ENCODE data around the gene MUC4. TPM values are rescaled to one million over a fixed set of nuclear protein-coding genes. Genes with fewer than 3 reads are reported as not detected.

Gene MUC4
- total and polyA plus RNA-seq, 10 of the 15 experiments (the other 5 are each of a cell fraction or from before 2014, with no cell fraction given), result 0.02 to 0.46 (median 0.27) TPM; not detected in 4

- Histone ChIP-seq H3K4me2 (ENCODE audit: control insufficient read depth, insufficient read depth) (no peak overlapping the region), H3K4me3 (no peak overlapping the region), H3K27me3 (replicated peaks in 1 of 2; ENCODE audit: control insufficient read depth in 2 of 2, insufficient read depth in 2 of 2, low read length in 1 of 2) (no peaks in the 10 kb centered on the region), H3K36me3 (ENCODE audit: control insufficient read depth in 2 of 2, insufficient read depth in 2 of 2, low read length in 1 of 2) (no peaks in the 10 kb centered on the region), H2AFZ (ENCODE audit: control insufficient read depth, low read depth, low read length) (no peak overlapping the region), H3K9me3 (replicated peaks; ENCODE audit: control insufficient read depth, insufficient read depth, low read length) (no peaks in the 10 kb centered on the region), H3K27ac (ENCODE audit: control insufficient read depth, insufficient read depth) (no peak overlapping the region), H3K79me2 (ENCODE audit: control insufficient read depth, insufficient read depth, low read length) (no peaks in the 10 kb centered on the region), H4K20me1 (ENCODE audit: control insufficient read depth, insufficient read depth) (no peaks in the 10 kb centered on the region), H3K4me1 (ENCODE audit: control insufficient read depth, insufficient read depth, low read length) (peaks cover 3% of the 10 kb centered on the region; the same call in 1 of the 2 replicates), H3K9ac (ENCODE audit: control insufficient read depth, insufficient read depth, low read length) (no peak overlapping the region)
- intact Hi-C loops (cut with micrococcal nuclease; ENCODE audit: unreplicated experiment) (loop anchor here (5.0 to 10.0 kb wide), 3 partner anchors 201 to 578 kb away; partner anchors contain the start of gene XXYLT1), in situ Hi-C loops (cut with MboI) (no loop called here)
- ChIA-PET POLR2A (no interaction called here), RAD21 (ENCODE audit: unreplicated experiment) (interaction anchor here (1.3 kb wide), 1 partner anchor 292 kb away, joined by 3 read pairs; no protein-coding TSS in a partner anchor), CTCF (interaction anchor here (0.6 to 1.6 kb wide), 7 partner anchors 9 to 1450 kb away, joined by 3 to 5 read pairs (median 4); partner anchors contain the start of gene XXYLT1), SMC1A (ENCODE audit: uncharacterized antibody, unreplicated experiment) (interaction anchor here (0.9 kb wide), 1 partner anchor 9 kb away, joined by 3 read pairs; no protein-coding TSS in a partner anchor)
- DNase-seq (ENCODE audit: low read depth, low spot score), result no peak
- ATAC-seq, result no peak
- TF ChIP-seq MXI1 (IDR thresholded peaks at IDR 0.05; ENCODE audit: low read depth, low read length), result no peak
- TF ChIP-seq ZNF622 (IDR thresholded peaks at IDR 0.05), result no peak
- no peak for TF ChIP-seq STAT3 (IDR thresholded peaks at IDR 0.05; ENCODE audit: low read depth, low read length)
- no peak for TF ChIP-seq ZZZ3 (IDR thresholded peaks at IDR 0.05; ENCODE audit: control insufficient read depth, insufficient read length, low read depth)
- no peak for TF ChIP-seq ATF2 (IDR thresholded peaks at IDR 0.05; ENCODE audit: low read length)
- no peak for TF ChIP-seq IKZF2 (IDR thresholded peaks at IDR 0.05)
- no peak for TF ChIP-seq NBN (IDR thresholded peaks at IDR 0.05)
- TF ChIP-seq SREBF2 (IDR thresholded peaks at IDR 0.05; ENCODE audit: low read length), result no peak
- no peak for TF ChIP-seq SPI1 (IDR thresholded peaks at IDR 0.05; ENCODE audit: borderline replicate concordance, insufficient read depth, low read depth, low read length)
- no TSS peak for BruUV-seq (replicated peaks)
- 86% methylated on average over 20 of the region's 20 CpGs for WGBS (ENCODE audit: insufficient coverage, insufficient replicate concordance, low lambda C conversion rate, missing lambda C conversion rate)
- no peak for FAIRE-seq
Observed at GRCh38 chr3:195853036-195853435, 41.3 kb upstream of the MUC4 start.

All from GM12878 (cell line).